GDM1 (cell line): ENCODE measurements around the gene CABP4.
A peak's percentile ranks its signal among the peaks of the same experiment; 100 is the strongest.

Experiments
- DNase-seq: peaks from one replicate; lab custom pipeline; 2025; lab: John Stamatoyannopoulos, UW

CABP4 gene

GRCh38 chr11:67455054-67455453 is at the start of gene CABP4:
Gene CABP4, plus strand, starts transcription at chr11:67455354. Its CDS starts 70 bp downstream, at chr11:67455424.
- DNase-seq, result no peak

GRCh38 chr11:67405688-67406339 is 49.3 kb upstream of the CABP4 start:
- DNase-seq, result no peak

GRCh38 chr11:67406420-67406968 is 48.7 kb upstream of the CABP4 start:
- DNase-seq, result no peak

- no peak for DNase-seq
These were observed 48.0 kb upstream of the CABP4 start for GRCh38 chr11:67406969-67407687.

- DNase-seq, result no peak
These were observed 47.4 kb upstream of the CABP4 start for GRCh38 chr11:67407688-67408163.

GRCh38 chr11:67408437-67409200 is 46.5 kb upstream of the CABP4 start:
- DNase-seq, result no peak

GRCh38 chr11:67409261-67409666 is 45.9 kb upstream of the CABP4 start:
- peak; percentile 70 for DNase-seq

GRCh38 chr11:67409781-67410368 is 45.3 kb upstream of the CABP4 start:
- no peak for DNase-seq

- DNase-seq, result no peak
These were observed 44.8 kb upstream of the CABP4 start for GRCh38 chr11:67410369-67410831.

- no peak for DNase-seq
These were observed 44.0 kb upstream of the CABP4 start for GRCh38 chr11:67410984-67411784.

- no peak for DNase-seq
These were observed 43.4 kb upstream of the CABP4 start for GRCh38 chr11:67411785-67412152.

- no peak for DNase-seq
These were observed 42.5 kb upstream of the CABP4 start for GRCh38 chr11:67412495-67413179.

GRCh38 chr11:67413266-67413849 is 41.8 kb upstream of the CABP4 start:
- no peak for DNase-seq

- DNase-seq, result no peak
These were observed 39.5 kb upstream of the CABP4 start, which contains the start of gene CARNS1 for GRCh38 chr11:67415501-67416304. Gene CARNS1, plus strand, starts transcription at chr11:67415678. Its CDS starts 522 bp downstream, at chr11:67416200.

GRCh38 chr11:67416416-67417335 is 38.5 kb upstream of the CABP4 start:
- DNase-seq, result peak; percentile 21

GRCh38 chr11:67417425-67417824 is 37.7 kb upstream of the CABP4 start:
- no peak for DNase-seq

GRCh38 chr11:67418476-67419281 is 36.5 kb upstream of the CABP4 start:
- no peak for DNase-seq
